ENCODE data around the gene AGBL1. TPM values are rescaled to one million over a fixed set of nuclear protein-coding genes. Genes with fewer than 3 reads are reported as not detected.

Gene AGBL1
- total RNA-seq, 1 donor = not detected

- no peak for DNase-seq (ENCODE audit: low read depth)
- no peak for TF ChIP-seq CTCF (IDR thresholded peaks at IDR 0.05; ENCODE audit: insufficient read depth, low read length)
- H3K4me3 ChIP-seq (ENCODE audit: low read depth, low read length) = no peak overlapping the region
Measured at GRCh38 chr15:86948719-86949118, 869.0 kb downstream of the AGBL1 start.

GRCh38 chr15:86959254-86959653, 879.6 kb downstream of the AGBL1 start:
- TF ChIP-seq CTCF (IDR thresholded peaks at IDR 0.05; ENCODE audit: insufficient read depth, low read length) = no peak
- DNase-seq (ENCODE audit: low read depth) = no peak
- H3K4me3 ChIP-seq (ENCODE audit: low read depth, low read length) = no peak overlapping the region

- DNase-seq (ENCODE audit: low read depth) = no peak
- TF ChIP-seq CTCF (IDR thresholded peaks at IDR 0.05; ENCODE audit: insufficient read depth, low read length) = no peak
- H3K4me3 ChIP-seq (ENCODE audit: low read depth, low read length) = no peak overlapping the region
Measured at GRCh38 chr15:86961669-86962068, 882.0 kb downstream of the AGBL1 start.

- no peak for DNase-seq (ENCODE audit: low read depth)
- no peak overlapping the region for H3K4me3 ChIP-seq (ENCODE audit: low read depth, low read length)
- TF ChIP-seq CTCF (IDR thresholded peaks at IDR 0.05; ENCODE audit: insufficient read depth, low read length) = no peak
Measured at GRCh38 chr15:86964271-86964670, 884.6 kb downstream of the AGBL1 start.

- no peak for DNase-seq (ENCODE audit: low read depth)
- no peak for TF ChIP-seq CTCF (IDR thresholded peaks at IDR 0.05; ENCODE audit: insufficient read depth, low read length)
- no peak overlapping the region for H3K4me3 ChIP-seq (ENCODE audit: low read depth, low read length)
Measured at GRCh38 chr15:86968244-86968643, 888.6 kb downstream of the AGBL1 start.

- H3K4me3 ChIP-seq (ENCODE audit: low read depth, low read length) = no peak overlapping the region
- DNase-seq (ENCODE audit: low read depth) = no peak
- no peak for TF ChIP-seq CTCF (IDR thresholded peaks at IDR 0.05; ENCODE audit: insufficient read depth, low read length)
Measured at GRCh38 chr15:86969364-86969763, 889.7 kb downstream of the AGBL1 start.

- no peak overlapping the region for H3K4me3 ChIP-seq (ENCODE audit: low read depth, low read length)
- TF ChIP-seq CTCF (IDR thresholded peaks at IDR 0.05; ENCODE audit: insufficient read depth, low read length) = no peak
- DNase-seq (ENCODE audit: low read depth) = no peak
Measured at GRCh38 chr15:86973284-86973844, 893.7 kb downstream of the AGBL1 start.

Measured in fibroblast of the aortic adventitia (primary cell).